HCEC 1CT (cell line): Measurements from ENCODE around the gene DRC1.

Experiments
- DNase-seq: peaks from one replicate; pipeline ENCODE4 v3.0.0-alpha.2; 2017

The DRC1 gene

DNA sequence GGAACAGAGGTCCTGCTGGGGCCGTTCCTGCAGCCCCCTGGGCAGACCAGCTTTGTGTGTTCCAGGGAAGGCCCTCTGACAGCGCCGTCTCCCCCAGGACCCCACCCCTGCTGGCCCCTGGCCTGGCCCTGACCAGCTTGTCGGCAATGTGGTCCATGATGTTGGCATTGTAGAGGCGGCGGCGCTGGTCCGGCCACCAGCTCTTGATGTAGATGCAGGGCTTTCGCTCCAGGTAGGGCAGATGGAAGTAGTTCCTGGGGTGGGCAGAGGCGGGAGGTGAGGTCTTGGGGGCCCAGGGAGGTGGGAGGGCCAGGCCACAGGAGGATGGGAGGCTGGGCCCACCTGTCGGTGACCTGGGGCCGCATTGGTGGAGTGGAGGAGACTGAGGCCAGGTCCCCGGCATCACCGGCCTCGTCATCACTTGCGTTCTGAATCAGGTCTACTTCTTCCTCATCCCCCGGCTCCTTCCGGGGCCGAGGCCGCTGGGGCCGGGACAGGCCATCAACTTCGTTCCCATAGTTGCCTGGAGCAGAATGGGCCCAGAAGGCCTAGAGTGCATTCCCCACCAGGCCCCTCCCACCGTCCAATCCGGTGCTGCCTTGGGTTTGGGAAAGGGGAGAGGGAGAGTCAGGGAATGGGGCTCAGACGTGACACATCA lies 77.5 kb downstream of the DRC1 start:
- DNase-seq, result no peak

DNA sequence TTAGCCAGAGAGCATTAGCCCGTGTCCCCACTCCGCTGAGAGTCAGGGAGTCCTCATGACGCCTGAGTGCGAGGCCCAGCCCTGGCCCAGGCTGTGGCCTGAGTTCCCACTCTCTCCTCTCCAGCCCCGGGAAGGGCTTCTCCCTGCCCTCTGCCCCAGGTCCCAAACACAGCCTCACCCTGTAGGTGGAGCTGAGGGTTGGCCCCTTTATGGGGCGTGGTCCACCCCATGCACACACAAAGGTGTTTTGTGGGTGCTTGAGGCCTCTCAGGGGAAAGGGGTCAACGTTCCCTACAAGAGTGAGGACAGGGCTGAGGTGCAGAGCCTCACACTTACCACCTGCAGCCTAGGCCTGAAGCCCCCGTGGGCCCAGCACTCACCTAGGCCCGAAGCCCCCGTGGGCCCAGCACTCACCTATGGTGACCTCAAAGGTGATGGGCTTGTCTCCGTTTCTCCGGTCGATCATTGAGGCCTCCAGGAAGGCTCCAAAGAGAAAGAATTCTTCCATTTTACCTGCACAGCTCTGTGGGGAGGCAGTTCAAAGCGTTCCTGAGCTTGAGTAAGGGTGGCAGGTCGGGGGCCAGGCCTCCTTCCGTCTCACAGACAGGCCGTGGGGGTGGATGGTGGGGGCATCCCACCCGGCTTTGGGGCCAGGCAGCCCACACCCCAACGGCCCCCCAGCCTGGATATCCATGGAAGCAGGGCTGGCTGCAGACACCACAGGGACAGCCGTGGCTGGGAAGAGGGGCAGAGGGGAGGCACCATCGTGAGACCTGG lies 78.3 kb downstream of the DRC1 start:
- no peak for DNase-seq

DNA sequence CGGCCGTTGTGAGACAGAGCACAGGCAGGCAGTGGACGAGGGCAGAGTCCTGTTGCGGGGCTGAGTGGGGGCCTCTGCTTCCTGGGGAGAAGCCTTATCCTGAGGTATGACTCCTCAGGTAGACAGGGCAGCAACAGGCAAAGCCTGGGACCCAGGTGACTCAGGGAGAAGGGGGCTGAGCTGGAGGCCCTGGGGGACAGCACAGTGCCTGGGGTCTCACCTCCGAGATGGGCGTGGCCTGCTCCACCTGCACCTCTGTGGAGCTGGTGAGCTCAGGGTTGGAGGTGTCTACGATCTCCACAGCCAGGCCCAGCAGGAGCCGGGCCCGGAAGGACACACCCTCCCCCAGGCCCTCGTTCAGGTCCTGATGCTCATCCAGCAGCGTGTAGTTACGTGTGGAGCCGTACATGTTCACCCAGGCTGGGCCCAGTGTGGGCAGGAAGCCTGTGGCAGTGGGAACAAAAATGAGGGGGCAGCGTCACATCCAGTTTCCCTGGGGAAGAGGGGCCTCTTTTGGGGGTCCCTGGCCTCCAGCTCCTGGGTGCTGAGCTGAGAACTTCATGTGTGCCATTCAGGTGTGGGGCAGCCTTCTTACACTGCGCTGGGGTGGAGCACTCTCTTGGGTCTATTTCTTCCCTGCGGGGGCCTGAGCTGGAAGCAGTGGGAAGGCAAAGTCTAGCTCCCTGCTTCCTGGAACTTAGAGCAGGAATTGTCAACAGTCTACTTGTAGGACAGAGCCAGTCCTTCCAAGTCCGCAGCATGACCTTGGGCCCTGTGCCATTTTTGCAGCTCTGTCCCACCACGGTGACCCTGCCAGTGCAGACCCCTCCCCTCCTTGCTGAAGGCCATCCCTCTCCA lies 79.1 kb downstream of the DRC1 start:
- no peak for DNase-seq

DNA sequence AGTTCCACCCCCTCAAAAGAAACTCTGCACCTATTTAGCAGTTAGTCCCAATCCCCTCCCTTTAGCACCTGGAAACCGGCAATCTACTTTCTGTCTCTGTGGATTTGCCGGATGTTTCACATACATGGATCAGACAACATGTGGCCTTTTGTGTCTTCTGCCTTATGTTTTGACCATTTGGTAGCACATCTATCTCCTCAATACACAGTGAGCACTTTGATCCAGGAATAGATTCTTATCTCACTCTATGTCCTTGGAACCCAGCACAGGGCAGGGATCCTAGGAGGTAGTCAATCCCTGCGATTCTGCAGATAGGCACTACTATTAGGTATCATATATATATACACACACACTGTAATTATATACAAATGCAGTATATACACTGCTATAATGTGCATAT lies 80.0 kb downstream of the DRC1 start:
- no peak for DNase-seq

DNA sequence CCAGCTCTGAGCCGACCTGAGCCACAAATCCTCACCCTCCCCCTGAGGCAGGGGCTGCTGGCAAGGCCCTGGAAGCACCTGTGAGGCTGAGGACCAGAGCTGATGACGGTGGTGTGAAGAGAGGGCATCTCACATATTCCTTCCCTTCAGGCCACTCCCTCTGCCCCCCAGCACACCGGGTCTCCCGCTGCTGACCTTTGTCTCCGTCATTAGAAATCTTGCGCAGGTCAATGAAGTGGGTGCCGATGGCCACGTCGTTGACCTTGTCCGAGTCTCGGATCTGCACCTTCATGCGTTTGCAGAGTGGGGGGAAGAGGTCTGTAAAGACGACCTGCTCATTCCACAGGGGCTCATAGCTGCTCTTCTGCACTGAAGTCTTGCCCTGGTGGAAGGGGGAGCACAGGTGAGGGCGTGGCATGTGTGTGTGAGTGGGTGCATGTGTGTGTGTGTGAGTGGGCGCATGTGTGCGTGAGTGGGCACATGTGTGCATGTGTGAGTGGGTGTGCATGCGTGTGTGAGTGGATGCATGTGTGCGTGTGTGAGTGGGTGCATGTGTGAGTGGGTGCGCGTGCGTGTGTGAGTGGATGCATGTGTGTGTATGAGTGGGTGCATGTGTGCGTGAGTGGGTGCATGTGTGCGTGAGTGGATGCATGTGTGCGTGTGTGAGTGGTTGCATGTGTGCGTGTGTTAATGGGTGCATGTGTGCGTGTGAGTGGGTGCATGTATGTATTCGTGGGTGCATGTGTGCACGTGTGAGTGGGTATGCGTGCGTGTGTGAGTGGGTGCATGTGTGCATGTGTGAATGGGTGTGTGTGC lies 80.7 kb downstream of the DRC1 start:
- DNase-seq, result no peak

DNA sequence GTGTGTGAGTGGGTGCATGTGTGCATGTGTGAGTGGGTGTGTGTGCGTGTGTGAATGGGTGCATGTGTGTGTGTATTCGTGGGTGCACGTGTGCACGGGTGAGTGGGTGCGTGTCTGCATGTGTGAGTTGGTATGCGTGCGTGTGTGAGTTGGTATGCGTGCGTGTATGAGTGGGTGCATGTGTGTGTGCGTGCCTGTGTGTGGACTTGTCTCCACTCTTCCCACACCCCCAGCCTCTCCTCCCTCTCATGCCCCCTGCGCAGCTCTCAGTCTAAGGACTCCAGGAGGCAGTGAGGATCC lies 81.3 kb downstream of the DRC1 start:
- DNase-seq, result no peak

DNA sequence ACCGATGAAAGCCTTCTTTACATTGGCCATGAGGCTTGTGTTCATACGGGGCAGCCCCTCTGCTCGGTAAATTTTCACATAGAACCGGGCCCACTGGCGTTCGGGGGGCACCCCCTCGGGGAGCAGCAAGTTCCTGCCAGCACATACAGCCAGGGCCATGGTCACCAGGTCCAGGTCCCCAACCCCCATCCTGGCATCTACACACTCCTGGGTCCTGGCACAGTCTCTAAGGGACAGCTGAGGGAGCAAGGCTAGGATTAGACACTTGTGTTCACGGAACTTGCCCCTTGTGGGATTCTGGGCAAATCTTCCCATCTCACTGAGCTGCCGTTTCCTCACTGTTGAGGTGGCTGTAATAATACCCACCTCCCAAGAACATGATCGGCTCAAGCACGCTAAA lies 81.8 kb downstream of the DRC1 start:
- no peak for DNase-seq

DNA sequence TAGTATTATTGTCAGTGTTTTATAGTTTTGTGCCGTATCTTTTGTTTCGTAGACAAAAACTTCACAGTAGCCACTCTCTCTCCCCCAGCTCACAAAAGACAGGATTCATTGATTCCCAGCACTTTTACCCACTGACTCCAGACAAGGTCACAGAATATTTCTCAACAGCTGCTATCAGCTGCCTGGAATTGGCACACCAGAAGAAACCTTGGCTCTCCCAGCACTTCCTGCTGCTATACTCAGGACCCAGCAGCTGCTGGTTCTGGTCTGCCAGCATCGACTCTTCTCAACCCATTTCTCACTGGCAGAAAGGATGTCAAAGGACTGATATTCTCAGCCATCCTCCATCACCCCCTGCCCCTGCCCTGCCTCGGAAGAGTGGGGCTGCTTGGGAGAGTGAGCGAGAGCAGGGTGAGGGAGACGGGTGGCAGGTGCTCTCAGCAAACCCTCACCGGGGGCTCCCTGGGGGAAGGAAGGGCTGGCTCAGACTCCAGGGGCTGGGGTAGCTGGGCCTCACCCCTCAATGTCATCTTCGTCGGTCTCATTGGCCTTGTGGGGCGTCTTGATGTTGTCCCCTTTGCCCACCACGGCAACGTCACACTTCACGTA lies 82.3 kb downstream of the DRC1 start:
- DNase-seq, result peak; percentile 21

DNA sequence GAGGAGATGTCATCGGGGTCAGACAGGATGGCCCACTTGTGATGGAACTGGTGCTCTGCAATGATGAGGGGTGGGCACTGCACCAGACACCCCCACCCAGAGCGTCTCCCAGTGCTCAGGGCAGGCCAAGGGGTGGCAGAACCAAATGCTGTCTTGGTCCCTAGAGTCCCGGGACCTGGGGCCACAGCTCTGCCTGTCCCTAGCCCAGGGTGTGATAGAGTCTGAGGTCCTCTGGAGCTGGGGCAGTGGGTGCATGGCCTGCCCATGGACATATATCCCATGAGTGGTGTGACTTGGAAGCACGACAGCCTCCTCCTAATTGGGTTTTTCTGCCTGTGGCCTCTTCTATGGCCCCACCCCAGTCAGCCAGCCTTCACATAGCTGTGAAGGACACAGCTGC lies 82.9 kb downstream of the DRC1 start:
- no peak for DNase-seq

DNA sequence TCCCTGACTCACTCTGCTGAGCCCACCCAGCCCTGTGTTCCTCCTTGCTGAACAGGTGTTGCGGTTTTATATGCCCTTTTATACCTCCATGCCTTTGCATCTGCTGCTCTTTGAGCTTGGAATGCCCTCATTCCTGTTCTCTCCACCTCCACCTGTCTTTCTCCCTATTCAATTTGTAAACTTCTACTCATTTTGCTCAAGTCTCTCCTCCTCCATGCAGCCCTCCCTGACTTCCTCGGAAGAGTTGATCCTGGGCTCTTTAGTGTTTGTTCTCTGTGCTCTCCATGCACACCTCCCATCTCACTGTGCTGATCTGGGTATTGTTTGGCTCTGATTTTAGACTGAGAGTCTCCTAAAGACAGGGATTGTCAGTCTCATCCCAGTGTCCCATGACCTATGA lies 83.4 kb downstream of the DRC1 start:
- no peak for DNase-seq

DNA sequence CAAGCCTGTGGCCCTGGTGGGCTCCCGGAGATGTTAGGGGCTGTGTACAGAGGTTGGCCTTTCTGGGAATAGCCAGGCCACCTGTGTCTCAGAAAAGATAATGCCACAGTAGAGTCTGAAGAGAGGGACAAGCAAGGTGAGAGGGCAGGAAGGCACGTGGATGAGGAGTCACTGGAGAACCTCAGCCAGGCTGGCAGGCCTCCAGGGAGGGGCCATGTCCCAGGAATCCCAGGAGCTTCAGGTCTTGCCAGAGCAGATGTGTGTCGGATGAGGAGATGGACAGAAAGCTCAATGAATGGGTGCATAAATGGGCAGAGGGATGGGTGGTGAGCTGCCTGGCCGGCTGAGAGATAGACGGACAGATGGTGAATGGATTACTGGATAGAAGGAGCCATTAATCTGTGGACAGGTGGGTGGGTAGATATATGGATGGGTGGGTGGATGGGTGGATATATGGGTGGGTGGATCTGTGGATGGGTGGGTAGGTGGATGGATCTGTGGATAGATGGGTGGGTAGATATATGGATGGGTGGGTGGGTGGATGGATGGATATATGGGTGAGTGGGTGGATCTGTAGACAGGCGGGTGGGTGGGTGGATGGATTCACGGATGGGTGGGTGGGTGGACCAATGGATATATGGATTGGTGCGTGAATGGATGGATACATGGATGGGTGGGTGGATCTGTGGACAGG lies 84.2 kb downstream of the DRC1 start:
- DNase-seq, result no peak

DNA sequence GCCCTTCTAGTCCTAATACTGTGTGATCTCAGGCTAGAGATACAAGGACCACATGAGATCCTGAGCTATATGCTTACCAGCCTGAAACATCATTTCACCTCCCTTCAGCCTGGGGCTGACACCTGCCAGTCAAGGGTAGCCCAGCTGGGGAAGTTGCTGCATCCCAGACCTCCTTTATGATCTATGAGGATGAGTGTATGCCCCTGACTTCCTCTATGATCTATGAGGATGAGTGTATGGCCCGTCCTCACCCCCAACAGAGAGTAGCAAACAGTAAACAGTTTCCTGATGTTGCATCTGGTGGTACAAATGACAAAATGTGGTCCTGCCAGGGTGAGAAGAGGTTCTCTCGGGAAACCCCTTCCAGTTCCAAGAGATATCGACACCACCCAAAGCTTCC lies 85.1 kb downstream of the DRC1 start:
- no peak for DNase-seq

DNA sequence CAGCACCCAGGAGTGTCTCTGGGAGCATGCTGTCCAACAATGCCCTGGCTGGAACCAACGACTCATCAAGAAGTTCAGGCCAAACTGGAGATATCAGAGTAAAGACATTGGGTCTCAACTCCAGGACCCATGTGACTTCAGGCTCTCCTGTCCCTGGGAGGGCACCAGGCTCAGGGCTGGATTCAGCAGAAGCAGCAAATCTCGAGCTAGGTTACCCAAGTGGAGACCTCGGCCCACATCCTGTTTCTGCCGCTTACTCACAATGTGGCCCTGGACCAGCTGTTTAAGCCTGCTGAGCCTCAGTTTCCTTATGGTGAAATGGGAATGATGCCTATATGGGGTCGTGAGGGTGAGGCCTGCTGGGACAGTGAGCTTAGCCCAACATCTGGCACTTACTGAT lies 85.5 kb downstream of the DRC1 start:
- no peak for DNase-seq

DNA sequence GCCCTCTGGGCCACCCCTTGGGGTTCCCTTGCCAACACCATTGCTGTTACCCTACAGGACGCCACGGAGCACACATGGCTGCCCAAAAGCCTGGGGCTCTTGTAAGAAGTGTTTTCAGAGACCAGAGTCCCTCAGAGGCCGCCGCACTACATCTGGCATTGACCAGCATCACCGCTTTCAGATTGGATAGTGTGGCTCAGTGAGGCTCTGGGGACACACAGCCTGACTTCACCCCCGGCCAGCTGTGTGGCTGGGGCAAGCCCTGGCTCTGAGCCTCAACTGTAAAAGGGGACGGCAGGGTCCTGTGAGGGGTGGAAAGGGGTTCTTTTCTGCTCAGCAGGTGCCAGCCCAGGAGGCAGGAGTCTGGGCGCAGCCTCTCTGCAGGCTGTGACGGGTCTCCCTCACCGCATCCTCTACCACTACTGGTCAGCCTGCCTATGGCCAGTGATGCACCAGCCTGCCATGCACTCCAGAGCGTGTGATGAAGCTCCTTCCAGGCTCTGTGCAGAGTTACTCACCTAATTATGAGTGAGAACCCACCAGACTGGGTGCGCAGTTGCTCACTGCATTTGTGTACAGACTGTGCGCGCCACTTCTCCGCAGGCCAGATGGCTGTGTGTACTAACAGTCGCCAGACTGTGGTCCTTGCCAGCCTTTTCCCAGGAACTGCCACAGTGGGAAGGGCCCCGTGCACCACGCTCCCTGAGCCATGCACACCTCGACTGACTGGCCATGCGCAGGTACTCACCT lies 86.9 kb downstream of the DRC1 start:
- DNase-seq, result no peak

DNA sequence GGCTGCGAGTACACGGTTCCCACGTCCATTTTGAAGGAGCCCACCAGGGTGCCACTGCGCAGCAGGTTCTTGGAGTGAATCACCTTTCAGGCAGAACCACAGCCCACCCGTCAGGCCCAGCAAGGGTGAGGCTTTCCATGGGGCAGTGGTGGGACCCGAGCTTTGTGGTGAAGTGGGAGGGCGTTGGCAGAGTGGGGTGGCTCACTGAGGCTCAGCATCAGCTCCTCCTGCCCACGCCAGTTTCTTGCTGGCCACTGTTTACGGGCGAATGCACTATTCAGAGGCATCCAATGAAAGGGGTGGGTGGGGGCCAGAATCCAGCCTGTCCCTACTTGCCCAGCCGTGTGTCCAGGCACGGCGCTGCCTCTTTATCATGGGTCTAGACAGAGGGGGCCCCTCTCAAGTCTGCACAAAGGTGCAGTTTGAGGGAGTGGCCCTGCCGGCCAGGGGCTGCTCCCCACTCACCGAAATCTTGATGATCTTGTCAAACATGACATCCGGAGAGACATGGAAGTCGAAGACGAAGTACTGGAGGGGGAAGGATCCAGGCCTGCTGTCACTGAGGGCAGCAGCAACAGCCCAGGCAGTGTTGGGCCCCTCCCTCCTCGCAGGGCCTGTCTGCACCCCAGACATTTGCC lies 87.6 kb downstream of the DRC1 start:
- DNase-seq, result no peak

DNA sequence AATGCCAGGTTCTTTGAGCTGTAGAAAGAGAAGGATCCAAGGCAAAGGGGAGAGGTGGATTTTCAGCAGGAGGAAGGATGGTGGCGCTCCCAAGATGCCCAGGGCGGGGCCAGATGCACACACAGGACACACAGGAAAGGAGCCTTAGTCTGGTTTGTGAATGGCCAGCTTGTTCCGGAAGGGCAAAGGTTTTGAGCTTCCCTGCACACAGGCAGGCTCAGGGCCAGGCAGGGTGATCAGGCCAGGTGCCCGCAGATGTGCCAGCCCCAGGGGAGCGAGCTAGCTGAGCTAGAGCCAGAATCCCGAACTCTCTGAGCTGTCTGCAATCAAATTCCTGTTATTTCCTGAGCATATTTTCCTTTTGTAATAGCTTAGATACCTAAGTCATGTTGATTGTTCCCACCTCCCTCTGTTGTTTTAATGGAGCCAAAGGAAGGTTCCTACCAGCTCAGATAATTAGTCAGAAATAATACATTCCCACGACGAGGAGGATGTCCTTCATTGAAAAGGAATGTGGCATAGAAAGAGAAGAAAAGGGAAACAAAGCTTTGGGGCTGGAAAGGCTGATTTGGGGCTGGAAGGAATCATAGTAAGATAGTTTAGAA lies 89.9 kb downstream of the DRC1 start:
- DNase-seq, result no peak

DNA sequence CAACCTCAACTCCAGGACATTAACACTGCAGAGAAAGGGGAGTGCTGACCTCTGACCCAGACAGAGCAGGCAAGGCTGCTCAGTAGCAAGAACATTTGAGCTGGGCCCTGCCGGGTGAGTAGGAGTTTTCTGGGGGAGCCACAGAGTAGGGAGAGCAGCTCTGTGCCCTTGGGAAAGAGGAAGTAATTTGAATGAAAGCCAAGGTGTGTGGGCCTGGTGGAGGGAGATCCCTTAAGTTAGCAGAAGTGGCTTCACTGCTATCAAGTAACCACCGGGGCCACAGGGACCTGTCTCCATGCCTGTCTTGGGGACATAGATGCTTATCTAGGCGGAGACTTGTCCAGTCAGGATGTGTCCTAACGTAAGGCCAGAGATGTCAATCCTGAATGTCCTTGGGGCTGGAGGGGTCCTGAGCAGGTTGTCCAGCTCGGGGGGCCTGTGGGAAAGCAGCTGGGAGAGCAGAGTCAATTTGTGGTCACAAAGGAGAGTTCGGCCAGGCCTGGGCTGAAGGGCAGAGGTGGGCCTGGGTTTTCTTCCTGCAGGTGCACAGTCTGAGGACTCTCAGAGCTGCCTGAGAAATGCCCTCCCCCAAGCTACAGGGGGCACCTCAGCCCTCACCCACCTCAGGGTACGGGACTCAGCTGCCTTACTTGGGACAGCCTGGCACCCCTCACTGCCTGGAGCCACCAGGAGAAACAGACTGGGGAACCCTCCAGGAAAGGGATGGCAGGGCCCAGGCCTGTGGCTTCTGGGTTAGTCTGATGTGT lies 91.2 kb downstream of the DRC1 start:
- DNase-seq, result no peak

DNA sequence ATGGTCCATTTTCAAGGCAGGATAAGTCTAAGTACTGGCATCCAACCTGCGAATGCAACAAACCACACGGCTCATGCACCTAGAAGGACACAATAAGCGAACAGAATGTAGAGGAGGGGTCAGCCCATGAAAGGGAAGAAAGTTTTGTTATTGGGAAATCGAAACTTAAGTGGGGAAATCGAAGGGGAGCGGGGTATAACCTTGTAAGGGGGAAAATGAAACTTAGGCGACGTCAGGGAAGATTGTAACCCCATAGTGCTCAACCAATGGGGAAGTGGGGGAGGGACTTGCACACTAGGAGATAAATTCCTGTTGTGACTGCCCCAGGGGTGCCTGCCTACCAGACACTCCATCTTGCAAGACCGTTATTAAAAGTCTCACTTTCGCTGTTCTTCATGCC lies 91.8 kb downstream of the DRC1 start:
- DNase-seq, result no peak

DNA sequence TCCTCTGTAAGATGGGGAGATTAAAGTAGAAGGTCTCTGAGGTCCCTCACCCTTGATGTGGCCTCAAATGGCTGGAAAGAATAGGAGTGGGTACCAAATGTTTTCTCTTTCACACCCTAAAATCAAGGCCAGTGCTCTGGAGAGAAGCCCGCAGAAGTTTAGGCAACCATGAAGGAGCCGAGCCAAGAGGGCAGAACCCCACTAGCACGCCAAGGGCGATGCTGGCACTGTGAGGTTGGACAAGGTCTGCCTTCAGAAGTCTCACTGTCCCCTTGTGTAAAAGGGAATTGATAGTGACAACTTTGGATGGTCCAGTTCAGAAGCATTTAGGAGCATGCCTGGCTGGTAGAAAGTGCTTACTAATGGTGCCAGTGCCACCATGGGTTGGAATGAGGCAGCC lies 92.5 kb downstream of the DRC1 start:
- no peak for DNase-seq

DNA sequence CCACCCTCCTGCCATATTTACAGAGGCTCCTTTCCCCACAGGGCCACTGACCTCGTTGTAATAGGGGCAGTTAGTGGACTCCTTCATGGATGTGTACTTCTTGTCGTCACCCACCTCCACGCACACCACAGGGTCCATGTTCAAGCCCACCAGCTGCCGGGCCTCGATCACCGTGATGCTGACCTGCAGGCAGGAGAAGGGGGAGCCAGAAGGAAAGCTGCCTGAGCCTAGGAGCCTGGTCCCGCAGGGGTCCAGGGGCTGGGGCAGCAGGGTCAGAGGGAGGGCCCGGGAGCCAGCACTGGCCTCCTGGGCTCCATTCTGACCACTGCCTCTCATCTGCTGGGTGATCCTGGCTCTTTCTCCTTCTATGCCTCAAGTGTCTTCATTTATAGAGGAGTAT lies 93.2 kb downstream of the DRC1 start:
- DNase-seq, result no peak
